ENCODE results near the gene MAP7D3. TPM values are rescaled to one million over a fixed set of nuclear protein-coding genes. Genes with fewer than 3 reads are reported as not detected.

The MAP7D3 gene
- total RNA-seq, 4 donors from 2014 or later, result 10.5 to 26.1 (median 13.9) TPM

- Histone ChIP-seq H3K36me3 (no peaks in the 10 kb centered on the region), H3K4me1 (peaks cover 49 to 64% of the 10 kb centered on the region in 2 donors), H3K27ac (peak overlapping the region; percentile 84 to 92 (median 84)), H3K9me3 (no peaks in the 10 kb centered on the region), H3K4me3 (peak overlapping the region in 2 of 4 donors; percentile 21 to 30), H3K27me3 (no peaks in the 10 kb centered on the region)
- DNase-seq (peak in 1 of 2 donors; percentile 67), ATAC-seq (peak; percentile 65 to 76)
- in situ Hi-C loops (cut with MboI; ENCODE audit: low sequenced_read_pairs in 4 of 4), result no loop called here
- intact Hi-C loops (cut with DNase I; ENCODE audit: low total_unique reads), result loop anchor here (5.0 kb wide), 1 partner anchor 582 kb away; no protein-coding TSS in a partner anchor
- TF ChIP-seq POLR2A (IDR thresholded peaks at IDR 0.05), result peak in 1 of 2 donors; percentile 56
- no peak for TF ChIP-seq CTCF (IDR thresholded peaks at IDR 0.05 in 4 of 5, conservative IDR thresholded peaks at IDR 0.05 in 1 of 5)
Measured at GRCh38 chrX:136185401-136186022, 65.7 kb downstream of the MAP7D3 start.

DNA sequence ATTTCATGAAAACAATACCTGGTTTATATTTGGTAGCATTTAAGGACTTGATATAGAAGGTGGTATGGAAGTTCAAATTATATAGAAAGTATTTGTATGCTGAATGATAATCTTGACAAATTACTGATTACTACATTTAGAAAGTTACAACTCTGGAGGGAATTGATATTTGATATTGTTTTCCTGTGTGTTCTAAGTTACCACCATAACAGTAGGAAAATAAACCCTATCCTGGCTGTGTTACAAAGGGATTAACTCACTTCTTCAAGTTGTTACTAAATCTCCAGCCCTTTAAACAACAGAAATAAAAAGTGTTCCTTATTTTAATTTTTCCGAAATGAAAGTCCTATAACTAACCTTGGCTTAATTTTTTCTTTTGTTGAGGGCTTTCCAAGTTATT is 67.3 kb downstream of the MAP7D3 start:
- peak overlapping the region; percentile 84 to 92 (median 84) for H3K27ac ChIP-seq

DNA sequence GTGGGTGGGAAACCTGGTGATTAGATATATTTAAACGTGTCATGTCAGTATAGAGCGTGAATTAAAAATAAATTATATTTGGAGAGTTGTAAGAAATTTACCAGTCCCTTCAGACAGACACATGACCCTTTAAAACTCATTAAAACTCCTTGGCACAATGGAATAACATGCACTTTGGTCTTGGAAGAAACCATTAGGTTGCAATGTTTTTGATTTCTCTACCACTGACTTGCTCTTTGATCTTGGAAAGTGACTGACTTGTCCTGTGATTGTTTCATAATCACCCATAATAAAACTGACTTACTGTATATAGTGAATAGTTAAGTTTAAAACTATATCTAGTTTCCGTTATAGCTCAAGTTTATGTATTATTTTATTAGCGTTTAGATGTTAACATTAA is 68.0 kb downstream of the MAP7D3 start:
- TF ChIP-seq CTCF (IDR thresholded peaks at IDR 0.05 in 4 of 5, conservative IDR thresholded peaks at IDR 0.05 in 1 of 5) (no peak), POLR2A (IDR thresholded peaks at IDR 0.05) (no peak)
- DNase-seq, result no peak
- Histone ChIP-seq H3K27ac (peak overlapping the region; percentile 84 to 92 (median 84)), H3K36me3 (no peaks in the 10 kb centered on the region), H3K4me1 (peaks cover 36 to 63% of the 10 kb centered on the region in 2 donors), H3K9me3 (no peaks in the 10 kb centered on the region), H3K27me3 (no peaks in the 10 kb centered on the region), H3K4me3 (no peak overlapping the region)
- intact Hi-C loops (cut with DNase I; ENCODE audit: low total_unique reads) (no loop called here), in situ Hi-C loops (cut with MboI; ENCODE audit: low sequenced_read_pairs in 4 of 4) (no loop called here)
- peak; percentile 20 for ATAC-seq

More for the DNA sequence above, 67.3 kb downstream of the MAP7D3 start:
- peak overlapping the region in 3 of 4 donors; percentile 6 to 22 (median 21) for H3K4me3 ChIP-seq
- no peak for TF ChIP-seq CTCF (IDR thresholded peaks at IDR 0.05 in 4 of 5, conservative IDR thresholded peaks at IDR 0.05 in 1 of 5)
- TF ChIP-seq POLR2A (IDR thresholded peaks at IDR 0.05), result no peak
- DNase-seq (no peak), ATAC-seq (peak; percentile 50 to 54)
- H3K4me1 ChIP-seq, result peaks cover 38 to 61% of the 10 kb centered on the region in 2 donors
- no peaks in the 10 kb centered on the region for H3K9me3 ChIP-seq
- intact Hi-C loops (cut with DNase I; ENCODE audit: low total_unique reads), result no loop called here
- no peaks in the 10 kb centered on the region for H3K36me3 ChIP-seq
- in situ Hi-C loops (cut with MboI; ENCODE audit: low sequenced_read_pairs in 4 of 4), result no loop called here
- H3K27me3 ChIP-seq, result no peaks in the 10 kb centered on the region

- intact Hi-C loops (cut with DNase I; ENCODE audit: low total_unique reads), result no loop called here
Measured at GRCh38 chrX:136182414-136182813, 68.8 kb downstream of the MAP7D3 start.

DNA sequence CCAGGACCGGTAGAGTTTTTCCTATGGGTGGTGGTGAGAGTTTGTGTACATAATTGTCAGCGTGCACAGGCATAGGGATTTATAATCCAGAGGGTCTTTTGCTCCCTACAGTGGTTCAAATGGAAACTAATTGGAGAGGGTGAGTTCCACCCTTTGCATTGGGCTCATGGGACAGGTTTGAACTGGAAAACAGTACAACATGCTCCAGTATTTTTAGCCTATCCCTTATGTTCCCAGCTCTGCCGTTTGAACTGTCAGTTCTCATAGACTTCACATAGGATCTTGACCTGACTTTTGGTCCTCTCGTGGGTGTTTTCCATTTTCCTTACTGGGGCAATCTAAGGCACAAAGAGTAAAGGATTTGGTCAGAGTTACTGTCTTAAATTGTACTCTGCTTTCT is 72.1 kb downstream of the MAP7D3 start:
- H3K36me3 ChIP-seq, result no peaks in the 10 kb centered on the region
- H3K27me3 ChIP-seq, result no peaks in the 10 kb centered on the region
- H3K27ac ChIP-seq, result peak overlapping the region; percentile 84 to 92 (median 84)
- no peak overlapping the region for H3K4me3 ChIP-seq
- no peak for TF ChIP-seq CTCF (IDR thresholded peaks at IDR 0.05 in 4 of 5, conservative IDR thresholded peaks at IDR 0.05 in 1 of 5)
- no peak for TF ChIP-seq POLR2A (IDR thresholded peaks at IDR 0.05)
- no peaks in the 10 kb centered on the region for H3K9me3 ChIP-seq
- ATAC-seq (peak in 1 of 2 donors; percentile 17), DNase-seq (no peak)
- in situ Hi-C loops (cut with MboI; ENCODE audit: low sequenced_read_pairs in 4 of 4) (no loop called here), intact Hi-C loops (cut with DNase I; ENCODE audit: low total_unique reads) (no loop called here)
- H3K4me1 ChIP-seq, result peaks cover 53 to 81% of the 10 kb centered on the region in 2 donors

More at GRCh38 chrX:136182414-136182813, 68.8 kb downstream of the MAP7D3 start:
- in situ Hi-C loops (cut with MboI; ENCODE audit: low sequenced_read_pairs in 4 of 4), result no loop called here
- DNase-seq (no peak), ATAC-seq (no peak)
- H3K4me1 ChIP-seq, result peaks cover 43 to 68% of the 10 kb centered on the region in 2 donors
- TF ChIP-seq POLR2A (IDR thresholded peaks at IDR 0.05), result no peak
- no peaks in the 10 kb centered on the region for H3K9me3 ChIP-seq
- no peaks in the 10 kb centered on the region for H3K27me3 ChIP-seq
- no peaks in the 10 kb centered on the region for H3K36me3 ChIP-seq
- no peak overlapping the region for H3K4me3 ChIP-seq
- peak overlapping the region; percentile 84 to 92 (median 84) for H3K27ac ChIP-seq

Measured in gastrocnemius medialis (tissue), 4 donors.